ENCODE data around the gene PDCD4.

Gene PDCD4

DNA sequence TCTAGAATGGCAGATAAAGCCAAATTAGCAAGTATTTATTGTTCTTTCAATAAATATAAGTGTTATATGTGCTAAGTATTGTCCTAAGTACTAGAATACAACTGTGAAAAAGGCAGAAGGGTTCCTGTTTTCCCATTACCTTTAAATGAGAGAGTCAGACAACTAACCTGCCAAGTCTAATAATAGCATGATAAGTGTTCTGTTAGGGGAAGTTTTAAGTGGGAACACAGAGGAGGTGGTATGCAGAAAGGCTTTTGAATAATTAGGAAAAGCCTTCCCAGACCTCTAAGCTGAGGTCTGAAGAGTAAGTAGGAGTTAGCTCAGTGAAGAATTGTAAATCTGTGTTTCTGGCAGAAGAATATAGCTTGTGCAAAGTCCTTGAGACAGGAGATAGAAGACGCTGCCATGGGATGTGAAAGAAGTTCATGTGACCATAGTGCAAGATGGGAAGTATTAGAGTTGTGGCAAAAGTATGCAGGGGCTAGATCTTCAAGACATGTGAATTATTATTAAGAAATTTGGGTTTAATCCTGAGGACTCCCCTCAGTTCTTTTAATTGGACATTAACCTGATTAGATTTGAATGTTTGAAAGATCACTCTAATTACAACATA, 60.1 kb downstream of the PDCD4 start:
- H3K36me3 ChIP-seq (ENCODE audit: control insufficient read depth, insufficient read depth, low read length), result no peaks in the 10 kb centered on the region
- H3K27me3 ChIP-seq (ENCODE audit: control insufficient read depth, insufficient read depth, low read length), result no peaks in the 10 kb centered on the region
- peaks cover 12% of the 10 kb centered on the region for H3K4me1 ChIP-seq (ENCODE audit: control insufficient read depth, insufficient read depth, low read length)
- no peak overlapping the region for H3K4me3 ChIP-seq (ENCODE audit: low read depth, low read length)
- no peak overlapping the region for H3K27ac ChIP-seq (ENCODE audit: low read depth, low read length)
- no peak overlapping the region for H3K9ac ChIP-seq (ENCODE audit: low read length)
- H3K9me3 ChIP-seq (ENCODE audit: control insufficient read depth, insufficient read depth, low read depth, low read length), result no peaks in the 10 kb centered on the region

DNA sequence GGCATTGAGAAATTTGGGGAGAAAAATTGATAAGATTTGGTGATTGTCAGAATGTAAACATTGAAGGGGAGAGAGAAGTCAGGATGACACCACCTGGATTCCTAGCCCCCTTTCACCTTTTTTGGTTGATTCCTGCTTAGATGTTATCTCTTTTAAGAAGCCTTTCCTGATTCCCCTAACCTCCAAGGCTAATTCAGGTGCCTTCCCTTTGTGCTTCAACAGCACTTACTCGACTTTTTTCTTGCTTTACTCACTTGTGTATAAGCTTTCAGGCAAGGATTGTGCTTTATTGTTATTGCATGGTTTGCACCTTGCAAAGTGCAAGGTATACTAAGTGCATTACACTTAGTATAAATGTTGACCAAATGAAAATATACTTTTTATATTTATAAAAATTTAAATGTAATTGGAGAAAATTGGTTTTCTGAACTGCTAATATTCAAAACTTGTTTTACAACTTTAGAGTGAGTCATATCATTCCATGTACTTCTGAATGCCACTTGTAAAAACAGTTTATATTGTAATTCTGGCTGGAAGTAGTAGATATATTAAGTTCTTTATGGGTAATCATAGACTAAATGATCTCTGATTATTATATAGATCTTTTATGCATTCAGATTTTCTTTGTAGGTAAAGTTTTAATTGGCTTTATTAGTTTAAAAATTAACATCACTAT, 60.9 kb downstream of the PDCD4 start:
- H3K9me3 ChIP-seq (ENCODE audit: control insufficient read depth, insufficient read depth, low read depth, low read length), result no peaks in the 10 kb centered on the region
- no peak overlapping the region for H3K9ac ChIP-seq (ENCODE audit: low read length)
- H3K36me3 ChIP-seq (ENCODE audit: control insufficient read depth, insufficient read depth, low read length), result no peaks in the 10 kb centered on the region
- H3K27ac ChIP-seq (ENCODE audit: low read depth, low read length), result no peak overlapping the region
- no peaks in the 10 kb centered on the region for H3K27me3 ChIP-seq (ENCODE audit: control insufficient read depth, insufficient read depth, low read length)
- no peak overlapping the region for H3K4me3 ChIP-seq (ENCODE audit: low read depth, low read length)
- peaks cover 12% of the 10 kb centered on the region for H3K4me1 ChIP-seq (ENCODE audit: control insufficient read depth, insufficient read depth, low read length)

DNA sequence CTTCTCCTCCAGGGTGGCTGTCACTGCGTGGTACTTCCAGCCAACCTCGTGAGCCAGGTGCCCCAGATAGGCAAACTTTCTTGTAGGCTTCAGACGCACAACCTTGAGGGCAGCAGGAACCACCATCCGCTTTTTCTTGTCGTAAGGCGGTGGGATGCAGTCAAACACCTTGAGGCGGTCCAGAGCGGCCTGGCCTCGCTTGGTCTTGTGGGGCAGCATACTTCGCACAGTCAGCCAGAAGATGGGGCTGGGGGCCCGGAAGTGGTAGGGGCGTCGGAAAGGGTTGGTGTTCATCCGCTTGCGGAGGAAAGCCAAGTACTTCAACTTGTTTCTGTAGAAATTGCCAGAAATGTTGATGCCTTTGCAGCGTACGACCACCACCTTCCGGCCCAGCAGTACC, 65.0 kb downstream of the PDCD4 start:
- Histone ChIP-seq H3K27me3 (ENCODE audit: control insufficient read depth, insufficient read depth, low read length) (no peaks in the 10 kb centered on the region), H3K9me3 (ENCODE audit: control insufficient read depth, insufficient read depth, low read depth, low read length) (no peaks in the 10 kb centered on the region), H3K4me1 (ENCODE audit: control insufficient read depth, insufficient read depth, low read length) (0 out of 2 replicates have a peak, but pooled peaks cover 7% of the 10 kb centered on the region), H3K9ac (ENCODE audit: low read length) (no peak overlapping the region), H3K4me3 (ENCODE audit: low read depth, low read length) (no peak overlapping the region), H3K27ac (ENCODE audit: low read depth, low read length) (no peak overlapping the region), H3K36me3 (ENCODE audit: control insufficient read depth, insufficient read depth, low read length) (no peaks in the 10 kb centered on the region)

DNA sequence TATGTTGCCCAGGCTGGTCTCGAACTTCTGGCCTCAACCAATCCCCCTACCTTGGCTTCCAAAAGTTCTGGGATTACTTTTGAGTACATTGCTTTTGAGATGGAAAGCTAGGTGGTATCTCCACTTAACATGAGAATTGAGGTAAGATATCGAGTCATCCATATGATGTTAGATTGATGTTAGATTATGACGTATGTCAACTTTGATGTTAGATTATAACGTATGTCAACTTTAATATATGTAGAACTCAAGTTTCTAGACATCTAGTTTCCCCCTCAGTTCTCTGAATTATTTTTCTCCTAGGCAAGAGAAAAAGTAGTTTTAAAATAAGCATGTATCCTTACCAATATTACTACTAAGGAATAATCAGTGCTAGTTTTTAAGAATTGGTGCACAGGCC, 67.7 kb downstream of the PDCD4 start:
- Histone ChIP-seq H3K9me3 (ENCODE audit: control insufficient read depth, insufficient read depth, low read depth, low read length) (no peaks in the 10 kb centered on the region), H3K9ac (ENCODE audit: low read length) (no peak overlapping the region), H3K4me3 (ENCODE audit: low read depth, low read length) (no peak overlapping the region), H3K27ac (ENCODE audit: low read depth, low read length) (no peak overlapping the region), H3K36me3 (ENCODE audit: control insufficient read depth, insufficient read depth, low read length) (no peaks in the 10 kb centered on the region), H3K27me3 (ENCODE audit: control insufficient read depth, insufficient read depth, low read length) (no peaks in the 10 kb centered on the region), H3K4me1 (ENCODE audit: control insufficient read depth, insufficient read depth, low read length) (no peaks in the 10 kb centered on the region)

DNA sequence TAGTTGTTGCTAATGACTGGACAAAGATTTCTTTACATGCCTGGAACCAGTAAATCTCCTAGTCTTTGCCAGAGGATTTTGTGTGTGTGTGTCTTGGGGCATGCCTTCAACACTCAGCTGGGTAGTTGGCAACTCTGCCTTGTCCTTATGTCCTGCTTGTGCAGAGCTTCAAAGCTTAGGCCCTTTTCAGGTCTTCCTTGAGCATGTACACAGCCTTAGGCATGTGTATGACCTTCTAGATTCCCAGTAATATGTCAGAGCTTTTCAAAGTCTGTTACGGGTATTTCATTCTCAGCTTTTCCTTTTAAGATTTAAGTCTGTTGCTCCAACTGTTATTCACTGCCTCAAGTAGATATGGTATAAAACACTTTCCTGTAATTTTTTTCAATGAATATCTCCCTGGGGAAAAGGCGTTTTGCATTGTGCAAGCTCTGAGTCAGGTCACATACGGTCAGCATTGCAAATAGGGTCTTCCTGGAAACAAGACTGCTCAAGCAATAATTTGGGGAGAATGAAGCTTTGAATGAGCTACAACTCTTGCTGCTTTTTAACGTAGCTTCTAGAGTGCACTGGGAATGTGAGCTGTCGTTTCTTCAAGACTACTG, 73.2 kb downstream of the PDCD4 start:
- Histone ChIP-seq H3K9ac (ENCODE audit: low read length) (no peak overlapping the region), H3K27me3 (ENCODE audit: control insufficient read depth, insufficient read depth, low read length) (no peaks in the 10 kb centered on the region), H3K36me3 (ENCODE audit: control insufficient read depth, insufficient read depth, low read length) (0 out of 2 replicates have a peak, but pooled peaks cover 3% of the 10 kb centered on the region), H3K4me3 (ENCODE audit: low read depth, low read length) (no peak overlapping the region), H3K27ac (ENCODE audit: low read depth, low read length) (no peak overlapping the region), H3K4me1 (ENCODE audit: control insufficient read depth, insufficient read depth, low read length) (peaks cover 4% of the 10 kb centered on the region; the same call in 1 of the 2 replicates), H3K9me3 (ENCODE audit: control insufficient read depth, insufficient read depth, low read depth, low read length) (no peaks in the 10 kb centered on the region; the same call in 1 of the 2 replicates)

DNA sequence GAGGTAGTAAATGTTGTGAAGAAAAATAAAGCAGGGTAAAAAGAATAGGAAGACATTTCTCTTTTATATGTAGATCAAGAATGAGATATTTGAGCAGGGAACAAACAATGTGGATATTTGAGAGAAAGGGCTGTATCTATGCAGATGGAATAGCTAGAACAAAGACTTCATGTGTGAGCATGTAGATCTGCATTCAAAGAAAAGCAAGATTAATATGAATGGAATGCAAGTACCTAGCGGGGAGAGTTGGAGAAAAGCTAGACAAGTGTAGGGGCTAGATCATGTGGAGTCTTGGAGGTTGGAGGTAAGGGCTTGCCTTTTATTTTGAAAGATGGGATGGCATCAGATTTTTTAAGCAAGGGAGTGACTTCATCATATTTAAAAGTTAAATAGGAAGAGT, 74.8 kb downstream of the PDCD4 start:
- Histone ChIP-seq H3K4me1 (ENCODE audit: control insufficient read depth, insufficient read depth, low read length) (peaks cover 4% of the 10 kb centered on the region; the same call in 1 of the 2 replicates), H3K27ac (ENCODE audit: low read depth, low read length) (no peak overlapping the region), H3K36me3 (ENCODE audit: control insufficient read depth, insufficient read depth, low read length) (0 out of 2 replicates have a peak, but pooled peaks cover 3% of the 10 kb centered on the region), H3K27me3 (ENCODE audit: control insufficient read depth, insufficient read depth, low read length) (no peaks in the 10 kb centered on the region), H3K9ac (ENCODE audit: low read length) (no peak overlapping the region), H3K9me3 (ENCODE audit: control insufficient read depth, insufficient read depth, low read depth, low read length) (no peaks in the 10 kb centered on the region; the same call in 1 of the 2 replicates), H3K4me3 (ENCODE audit: low read depth, low read length) (no peak overlapping the region)

DNA sequence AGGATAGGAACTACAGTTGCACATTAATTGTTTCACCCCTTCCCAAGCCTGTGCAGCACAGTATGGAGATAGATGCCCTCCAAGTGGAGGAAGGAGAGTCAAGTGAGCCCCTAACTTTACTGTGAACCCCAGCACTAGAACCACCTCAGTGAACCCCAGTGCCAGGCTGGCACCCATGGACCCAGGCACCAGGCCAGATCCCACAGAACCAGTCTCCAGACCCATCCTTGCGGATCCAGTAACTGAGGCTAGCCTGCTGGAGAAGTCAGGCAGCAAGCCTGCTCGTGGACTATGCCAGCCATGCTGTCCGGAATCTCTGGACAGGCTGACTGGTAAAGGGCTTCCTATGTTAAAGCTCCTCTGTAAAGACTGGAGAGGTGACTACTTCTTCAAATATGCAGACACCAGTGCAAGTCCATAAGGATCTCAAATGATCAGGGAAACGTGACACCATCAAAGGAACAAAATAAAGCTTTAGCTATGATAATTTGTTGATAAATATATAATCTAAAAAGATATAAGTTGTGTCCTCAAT, 75.4 kb downstream of the PDCD4 start:
- Histone ChIP-seq H3K9me3 (ENCODE audit: control insufficient read depth, insufficient read depth, low read depth, low read length) (no peaks in the 10 kb centered on the region; the same call in 1 of the 2 replicates), H3K36me3 (ENCODE audit: control insufficient read depth, insufficient read depth, low read length) (0 out of 2 replicates have a peak, but pooled peaks cover 4% of the 10 kb centered on the region)

More for the DNA sequence above, 75.4 kb downstream of the PDCD4 start:
- H3K9ac ChIP-seq (ENCODE audit: low read length), result no peak overlapping the region
- H3K27me3 ChIP-seq (ENCODE audit: control insufficient read depth, insufficient read depth, low read length), result no peaks in the 10 kb centered on the region
- H3K4me1 ChIP-seq (ENCODE audit: control insufficient read depth, insufficient read depth, low read length), result peaks cover 4% of the 10 kb centered on the region; the same call in 1 of the 2 replicates
- no peak overlapping the region for H3K27ac ChIP-seq (ENCODE audit: low read depth, low read length)
- H3K4me3 ChIP-seq (ENCODE audit: low read depth, low read length), result no peak overlapping the region
